AG09309 (cell line): Measurements from ENCODE around the gene PGF.

Source experiments
- DNase-seq: peaks from one replicate; pipeline ENCODE4 v3.0.0-alpha.2; 2010; ENCODE audit warnings: low read depth
- H3K4me3 ChIP-seq: 2 replicates; pipeline ENCODE4 v1.5.1; 2011; ENCODE audit warnings: mild to moderate bottlenecking, low read depth, low read length, moderate library complexity; ENCODE audit not compliant: control insufficient read depth
- CTCF ChIP-seq: IDR thresholded peaks from 2 replicates; pipeline ENCODE4 v1.5.1; 2011; ENCODE audit warnings: mild to moderate bottlenecking, low read depth, low read length, inconsistent platforms; ENCODE audit not compliant: insufficient read depth, control insufficient read depth; ENCODE audit errors: missing control alignments

PGF gene

DNA sequence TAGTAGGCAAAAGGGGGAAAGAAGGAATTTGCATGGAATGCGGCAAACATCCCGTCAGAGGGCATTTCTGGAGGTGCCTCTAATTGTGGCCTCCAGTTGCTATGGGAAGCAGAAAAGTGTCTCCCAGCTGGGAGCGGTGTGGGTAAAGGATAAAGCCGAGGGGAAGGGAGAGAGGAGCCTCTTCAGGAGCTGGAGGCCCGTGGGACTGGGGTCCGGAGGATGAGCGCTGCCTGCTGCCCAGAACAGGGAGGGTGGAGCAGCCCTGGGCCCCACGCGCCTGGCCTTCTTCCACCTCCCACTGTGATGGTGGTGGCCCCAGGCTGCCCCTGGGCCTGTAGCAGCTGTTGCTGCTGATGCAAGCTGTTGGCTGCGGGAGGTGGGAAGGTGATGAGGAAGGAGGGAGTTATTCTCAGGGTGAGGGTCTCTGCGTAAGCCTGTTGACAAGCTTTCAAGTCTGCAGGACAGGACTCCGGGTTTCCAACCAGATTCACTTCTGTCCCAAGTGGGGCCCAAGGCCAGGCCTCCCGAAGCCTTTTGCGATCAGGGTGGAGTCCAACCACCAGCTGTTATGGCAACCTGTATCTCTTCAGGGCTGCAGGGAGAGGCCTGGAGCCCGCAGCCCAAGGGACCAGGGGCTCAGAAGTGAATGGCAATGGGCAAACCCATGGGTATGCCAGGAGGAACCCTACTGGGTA, 19.1 kb upstream of the PGF start:
- TF ChIP-seq CTCF = no peak
- no peak for DNase-seq
- H3K4me3 ChIP-seq = no peak overlapping the region

DNA sequence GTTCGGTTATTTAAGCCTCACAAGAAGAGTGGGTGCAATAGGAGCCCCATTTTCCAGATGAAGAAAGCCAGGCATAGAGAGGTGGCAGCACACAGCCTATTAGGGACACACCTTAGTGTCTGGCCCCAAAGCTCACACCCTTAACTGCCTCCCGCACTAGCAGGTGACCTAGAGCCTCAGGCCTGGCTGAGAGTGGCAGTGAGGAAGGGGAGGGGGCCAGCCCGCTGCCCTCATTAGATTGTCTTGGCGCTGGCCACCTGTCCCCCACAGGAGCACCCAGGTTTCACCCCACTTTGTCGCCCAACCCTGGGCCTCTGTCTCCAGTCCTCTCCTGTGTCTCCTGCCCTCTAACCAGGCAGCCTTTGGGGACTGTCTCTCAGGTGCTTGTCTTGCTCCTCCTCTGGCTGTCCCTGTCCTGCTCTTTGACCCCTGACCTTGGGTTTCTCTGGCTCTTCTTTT, 18.5 kb upstream of the PGF start:
- no peak overlapping the region for H3K4me3 ChIP-seq
- no peak for TF ChIP-seq CTCF
- no peak for DNase-seq

GRCh38 chr14:74973003-74973653, 17.7 kb upstream of the PGF start:
- TF ChIP-seq CTCF = no peak
- DNase-seq = no peak
- H3K4me3 ChIP-seq = no peak overlapping the region

DNA sequence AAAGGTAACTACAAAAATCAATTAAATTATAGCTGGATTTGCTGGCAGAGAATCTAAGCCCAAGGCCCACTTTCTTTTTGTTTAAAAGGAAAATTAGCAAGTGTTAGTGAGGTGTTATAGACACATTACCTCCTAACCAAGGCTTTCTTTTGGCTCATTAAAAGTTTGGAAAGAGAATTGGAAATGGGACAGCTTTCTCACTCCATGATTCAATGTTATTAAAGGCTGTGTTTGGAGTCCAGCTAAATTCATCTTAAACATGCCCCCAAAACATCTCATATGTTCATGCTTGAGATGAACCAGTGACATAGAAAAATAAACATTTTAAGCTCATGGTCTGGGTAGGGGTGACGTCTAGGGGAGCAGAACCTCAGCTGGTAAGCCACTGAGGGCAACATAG, 13.4 kb upstream of the PGF start:
- DNase-seq = no peak
- H3K4me3 ChIP-seq = no peak overlapping the region
- no peak for TF ChIP-seq CTCF

DNA sequence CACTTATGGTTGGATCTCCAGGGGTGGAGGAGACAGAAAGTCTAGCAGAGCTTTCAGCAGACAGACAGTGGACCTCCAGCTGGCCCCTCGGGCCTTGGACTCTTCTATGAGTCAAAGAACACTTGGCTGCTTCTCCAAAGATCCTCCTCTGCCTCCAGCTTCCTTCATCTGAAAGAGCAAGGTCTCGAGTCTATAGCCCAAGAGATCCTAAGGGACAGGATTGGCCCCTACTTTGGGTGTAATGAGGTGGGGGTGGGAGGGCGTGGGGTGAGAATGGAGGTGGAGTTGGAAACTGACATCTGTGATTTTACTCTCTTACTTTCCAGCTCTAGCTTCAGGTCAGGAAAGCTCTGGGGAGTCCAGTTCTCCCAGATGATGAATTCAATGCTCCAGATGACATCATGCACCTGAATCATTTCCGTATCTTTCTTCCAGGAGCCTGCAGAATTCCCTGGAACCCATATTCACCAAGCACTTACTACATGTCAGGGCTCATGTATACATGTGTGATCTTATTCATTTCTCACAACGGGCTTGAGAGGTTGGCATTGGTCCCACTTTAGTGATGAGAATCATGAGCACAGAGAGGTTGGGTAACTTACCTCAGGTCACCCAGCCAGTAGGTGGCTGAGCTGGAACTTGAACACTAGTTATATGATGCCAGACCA, 10.2 kb upstream of the PGF start:
- TF ChIP-seq CTCF = no peak
- DNase-seq = no peak
- H3K4me3 ChIP-seq = no peak overlapping the region

GRCh38 chr14:74964787-74965485, 9.5 kb upstream of the PGF start:
- no peak for TF ChIP-seq CTCF
- H3K4me3 ChIP-seq = no peak overlapping the region
- DNase-seq = no peak
